Right lobe of liver (tissue), 6 donors: Measurements from ENCODE around the gene MAPT. TPM values are rescaled to one million over a fixed set of nuclear protein-coding genes. Genes with fewer than 3 reads are reported as not detected.

Source experiments
- ATAC-seq, 4 donors: fragments of 200-7000 bp; cut with Tn5 transposase; one replicate each; pipeline ENCODE4 v1.9.1; 2020; ENCODE audit warnings: mild to moderate bottlenecking in 4 of 4, moderate library complexity in 4 of 4
- DNase-seq, 3 donors: peaks; one replicate each; pipeline ENCODE4 v3.0.0-alpha.2; 2020
- H3K27ac ChIP-seq, 3 donors: fragments of 200-600 bp; one replicate each; pipeline ENCODE4 v1.8.0; 2022
- H3K27me3 ChIP-seq, 2 donors: fragments of 200-600 bp; one replicate each; pipeline ENCODE4 v1.8.0; 2022
- H3K36me3 ChIP-seq, 4 donors: fragments of 200-600 bp; sonication (generic) in 1 of 4; one replicate each; pipeline versions ENCODE4 v1.5.1 to v1.8.0; 2017 to 2022; ENCODE audit warnings: control low read depth in 1 of 4
- H3K4me1 ChIP-seq, 4 donors: fragments of 200-600 bp; sonication (generic) in 1 of 4; one replicate each; pipeline versions ENCODE4 v1.5.1 to v1.8.0; 2017 to 2022; ENCODE audit warnings: control low read depth in 1 of 4
- H3K4me3 ChIP-seq, 3 donors: fragments of 200-600 bp; one replicate each; pipeline ENCODE4 v1.8.0; 2022
- H3K9me3 ChIP-seq, 4 donors: fragments of 200-600 bp; sonication (generic) in 1 of 4; one replicate each; pipeline versions ENCODE4 v1.5.1 to v1.8.0; 2017 to 2022; ENCODE audit warnings: control low read depth in 1 of 4
- POLR2A ChIP-seq: fragments of 450-650 bp; IDR thresholded peaks from one replicate; pipeline ENCODE4 v1.6.1; 2017; ENCODE audit warnings: antibody characterized with exemption, mild to moderate bottlenecking
- WGBS: methylation state at CpG from one replicate; pipeline ENCODE4 v1.1.6; 2018; ENCODE audit warnings: low coverage, low lambda C conversion rate; ENCODE audit not compliant: insufficient coverage; ENCODE audit errors: missing lambda C conversion rate; 5-methylcytosine and 5-hydroxymethylcytosine counted together
- intact Hi-C, 2 donors: fragments of 100-400 bp; cut with DNase I; formaldehyde crosslinking; loops; one replicate each; pipeline versions ENCODE4 v1.11.2 to v1.14.1; 2022
- total RNA-seq, 6 experiments: library from RNA; depleted of rRNA in 2 of 6; stranded (reverse); fragments of >200 nt in 2 of 6; fragmentation: NEBNext Ultra II Directional in 3 of 6; extraction: Animal tissue kit (Norgen Biotek cat#: 25700) in 3 of 6; gene quantifications; one replicate each; pipeline versions ENCODE4 v1.1.0 to v1.2.4, GENCODE V29; 2016 to 2023
- TF ChIP-seq, protein P1 (sequence below), 4 donors: fragments of 200-600 bp in 3 of 4; fragments of 450-650 bp in 1 of 4; IDR thresholded peaks; one replicate each; pipeline versions ENCODE4 v1.5.1 to v1.8.0; 2016 to 2022; ENCODE audit warnings: antibody characterized with exemption in 4 of 4, mild to moderate bottlenecking in 2 of 4
- donor health status: DM: no; HTN: yes; CAD: no.
- donor health status: DM: no; HTN: no; CAD: no.
- donor health status: DM: no; HTN: no; CAD: no.
- donor health status: DM: no; HTN: yes; CAD: no.
- donor health status: DM: no; HTN: yes; CAD: no.

The MAPT gene
- total RNA-seq, 6 experiments from 2014 or later, result 0.39 to 4.9 (median 0.59) TPM

DNA sequence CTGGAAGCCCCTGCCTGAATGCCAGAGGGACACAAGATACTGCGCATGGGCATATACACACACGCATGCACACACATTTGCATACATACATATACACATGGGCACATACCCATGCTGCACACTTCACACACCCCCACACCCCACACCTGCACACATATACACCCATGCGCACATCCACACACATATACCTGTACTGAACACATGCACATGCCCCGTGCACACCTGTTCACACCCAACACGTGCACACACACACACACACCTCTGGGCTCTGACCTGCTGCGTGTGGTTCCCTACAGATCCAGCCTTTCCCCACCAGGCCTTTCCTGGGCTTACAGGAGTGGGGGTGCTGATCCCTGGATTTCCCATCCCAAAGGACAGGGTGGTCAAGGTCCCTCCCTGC is 43.3 kb upstream of the MAPT start:
- TF ChIP-seq, protein P1, sequence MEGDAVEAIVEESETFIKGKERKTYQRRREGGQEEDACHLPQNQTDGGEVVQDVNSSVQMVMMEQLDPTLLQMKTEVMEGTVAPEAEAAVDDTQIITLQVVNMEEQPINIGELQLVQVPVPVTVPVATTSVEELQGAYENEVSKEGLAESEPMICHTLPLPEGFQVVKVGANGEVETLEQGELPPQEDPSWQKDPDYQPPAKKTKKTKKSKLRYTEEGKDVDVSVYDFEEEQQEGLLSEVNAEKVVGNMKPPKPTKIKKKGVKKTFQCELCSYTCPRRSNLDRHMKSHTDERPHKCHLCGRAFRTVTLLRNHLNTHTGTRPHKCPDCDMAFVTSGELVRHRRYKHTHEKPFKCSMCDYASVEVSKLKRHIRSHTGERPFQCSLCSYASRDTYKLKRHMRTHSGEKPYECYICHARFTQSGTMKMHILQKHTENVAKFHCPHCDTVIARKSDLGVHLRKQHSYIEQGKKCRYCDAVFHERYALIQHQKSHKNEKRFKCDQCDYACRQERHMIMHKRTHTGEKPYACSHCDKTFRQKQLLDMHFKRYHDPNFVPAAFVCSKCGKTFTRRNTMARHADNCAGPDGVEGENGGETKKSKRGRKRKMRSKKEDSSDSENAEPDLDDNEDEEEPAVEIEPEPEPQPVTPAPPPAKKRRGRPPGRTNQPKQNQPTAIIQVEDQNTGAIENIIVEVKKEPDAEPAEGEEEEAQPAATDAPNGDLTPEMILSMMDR (IDR thresholded peaks at IDR 0.05), result no peak
- no peak for TF ChIP-seq POLR2A
- 33% methylated on average over 2 of the region's 6 CpGs for WGBS
- H3K4me3 ChIP-seq, result no peak overlapping the region
- H3K4me1 ChIP-seq, result no peaks in the 10 kb centered on the region
- intact Hi-C loops, result no loop called here
- H3K9me3 ChIP-seq, result no peaks in the 10 kb centered on the region
- H3K36me3 ChIP-seq, result no peaks in the 10 kb centered on the region
- ATAC-seq (no peak), DNase-seq (no peak)
- H3K27ac ChIP-seq, result no peak overlapping the region
- no peaks in the 10 kb centered on the region for H3K27me3 ChIP-seq

DNA sequence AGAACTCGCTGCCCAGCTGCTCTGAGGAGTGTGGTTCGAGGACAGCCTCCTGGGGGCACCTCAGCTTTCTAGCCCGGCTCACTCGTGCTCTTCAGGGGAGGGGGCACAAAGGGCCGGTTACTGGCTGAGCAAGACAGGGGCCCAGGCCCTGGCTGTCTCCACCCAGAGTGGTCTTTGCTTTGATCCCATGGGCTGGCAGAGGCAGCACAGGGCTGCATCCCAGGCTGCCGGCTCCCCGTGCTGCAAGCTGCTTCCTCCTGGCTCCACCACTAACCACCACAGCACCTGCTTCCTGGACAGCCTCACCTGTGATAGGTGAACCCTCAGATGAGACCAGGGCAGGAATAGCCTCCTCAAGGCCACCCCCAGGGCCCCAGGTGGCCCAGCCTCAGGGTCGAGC is 42.9 kb upstream of the MAPT start:
- 35% methylated on average over 2 of the region's 8 CpGs for WGBS
- no peaks in the 10 kb centered on the region for H3K36me3 ChIP-seq
- intact Hi-C loops, result no loop called here

DNA sequence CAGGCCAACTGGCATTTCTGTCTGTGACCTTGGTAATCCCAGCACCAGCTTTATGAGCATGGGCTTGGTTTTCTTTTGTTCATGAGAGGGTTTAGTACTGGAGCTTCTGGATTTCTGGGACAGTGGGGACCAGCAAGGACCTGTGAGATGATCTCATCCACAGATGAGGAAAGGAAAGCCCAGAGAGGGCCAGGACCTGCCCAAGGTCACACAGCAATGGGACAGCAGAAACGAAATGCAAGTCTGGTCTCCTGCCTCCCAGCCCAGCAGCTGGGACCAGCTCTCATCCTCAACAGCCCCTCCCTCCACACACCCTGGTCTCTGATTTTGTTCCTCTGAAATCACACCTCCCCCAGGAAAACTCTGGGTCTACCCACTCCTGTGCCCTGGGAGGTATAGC is 42.5 kb upstream of the MAPT start:
- Histone ChIP-seq H3K36me3 (no peaks in the 10 kb centered on the region), H3K4me1 (no peaks in the 10 kb centered on the region), H3K27me3 (no peaks in the 10 kb centered on the region), H3K4me3 (no peak overlapping the region), H3K9me3 (no peaks in the 10 kb centered on the region), H3K27ac (no peak overlapping the region)
- ATAC-seq, result no peak
- no peak for DNase-seq
- TF ChIP-seq, protein P1 (IDR thresholded peaks at IDR 0.05), result no peak
- no peak for TF ChIP-seq POLR2A
- intact Hi-C loops, result no loop called here
- WGBS, result 40% methylated on average over 1 of the region's 1 CpG

More for the DNA sequence above, 42.9 kb upstream of the MAPT start:
- no peaks in the 10 kb centered on the region for H3K4me1 ChIP-seq
- no peak overlapping the region for H3K4me3 ChIP-seq
- H3K9me3 ChIP-seq, result no peaks in the 10 kb centered on the region
- ATAC-seq (no peak), DNase-seq (no peak)
- no peak for TF ChIP-seq POLR2A
- TF ChIP-seq, protein P1 (IDR thresholded peaks at IDR 0.05), result no peak
- no peak overlapping the region for H3K27ac ChIP-seq
- no peaks in the 10 kb centered on the region for H3K27me3 ChIP-seq

DNA sequence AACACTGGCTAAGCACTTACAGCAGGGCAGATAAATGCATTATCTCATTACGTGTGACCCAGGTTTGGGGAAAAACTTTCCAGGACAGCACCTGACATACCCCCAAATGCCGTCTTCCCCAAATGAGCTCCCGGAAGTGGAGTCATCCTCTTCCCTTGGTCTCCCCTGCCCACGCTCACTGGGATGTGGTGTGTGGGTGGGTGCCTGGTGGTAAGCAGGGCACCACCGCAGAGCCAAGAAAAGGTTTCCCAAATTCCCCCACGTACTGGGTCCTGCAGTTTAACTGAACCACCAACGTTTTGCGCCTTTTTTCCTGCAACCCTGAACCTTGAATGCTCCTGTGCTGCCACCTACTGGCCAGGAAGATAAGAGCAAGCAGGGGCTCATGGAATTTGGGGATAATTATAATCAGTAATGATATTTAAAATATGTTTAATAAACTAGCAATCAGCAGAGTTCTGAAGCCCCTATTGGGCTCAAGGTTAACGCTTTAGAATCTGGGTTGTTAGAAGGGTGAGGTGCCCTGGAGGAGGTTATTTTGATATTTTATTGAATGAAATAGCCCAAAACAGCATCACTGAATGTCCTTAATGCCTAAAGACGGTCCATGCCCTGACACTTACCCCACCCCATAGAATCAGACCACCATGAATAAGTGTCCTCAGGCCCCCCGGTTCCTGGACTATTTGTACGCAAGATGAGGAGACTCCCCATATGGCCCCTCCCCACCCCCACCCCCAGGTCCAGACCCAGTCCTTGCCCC is 41.6 kb upstream of the MAPT start:
- TF ChIP-seq, protein P1 (IDR thresholded peaks at IDR 0.05), result peak; percentile 71 to 93 (median 90)
- TF ChIP-seq POLR2A, result no peak
- Histone ChIP-seq H3K4me1 (no peaks in the 10 kb centered on the region), H3K9me3 (no peaks in the 10 kb centered on the region), H3K4me3 (no peak overlapping the region), H3K27ac (no peak overlapping the region), H3K36me3 (no peaks in the 10 kb centered on the region), H3K27me3 (no peaks in the 10 kb centered on the region)
- ATAC-seq (peak; percentile 45 to 79 (median 72)), DNase-seq (peak in 2 of 3 donors; percentile 44 to 63)
- intact Hi-C loops, result no loop called here
- WGBS, result 11% methylated on average over 11 of the region's 12 CpGs
